Muscle layer of colon (tissue), 2 donors: ENCODE results near the gene PPP1R13B.

ENCODE experiments used
- H3K27ac ChIP-seq: one replicate; pipeline ENCODE4 v1.7.0; 2013; ENCODE audit warnings: low read depth, mild to moderate bottlenecking, low read length, moderate library complexity
- H3K27me3 ChIP-seq, 2 donors: one replicate each; pipeline ENCODE4 v1.7.0; 2013; ENCODE audit warnings: low read length in 2 of 2, mild to moderate bottlenecking in 2 of 2; ENCODE audit not compliant: insufficient read depth in 2 of 2, control insufficient read depth in 1 of 2
- H3K36me3 ChIP-seq: one replicate; pipeline ENCODE4 v1.7.0; 2013; ENCODE audit warnings: mild to moderate bottlenecking, low read length; ENCODE audit not compliant: insufficient read depth
- H3K4me1 ChIP-seq: one replicate; pipeline ENCODE4 v1.7.0; 2013; ENCODE audit warnings: mild to moderate bottlenecking, low read length; ENCODE audit not compliant: insufficient read depth
- H3K4me3 ChIP-seq, 2 donors: one replicate each; pipeline ENCODE4 v1.7.0; 2013; ENCODE audit warnings: low read length in 2 of 2, low read depth in 1 of 2, mild to moderate bottlenecking in 1 of 2, moderate library complexity in 1 of 2
- H3K9ac ChIP-seq: one replicate; pipeline ENCODE4 v1.7.0; 2013; ENCODE audit warnings: low read length
- H3K9me3 ChIP-seq: one replicate; pipeline ENCODE4 v1.7.0; 2013; ENCODE audit warnings: mild to moderate bottlenecking, low read length
- donor health status: abdominal sarcoma.
- donor health status: Adenocarcinoma of cecum.

PPP1R13B gene

GRCh38 chr14:103887170-103887501 lies 39.8 kb upstream of the PPP1R13B start:
- no peaks in the 10 kb centered on the region for H3K9me3 ChIP-seq
- H3K27me3 ChIP-seq = peaks cover 0 to 3% of the 10 kb centered on the region in 2 donors
- H3K36me3 ChIP-seq = no peaks in the 10 kb centered on the region
- no peak overlapping the region for H3K27ac ChIP-seq
- H3K9ac ChIP-seq = no peak overlapping the region
- H3K4me1 ChIP-seq = peaks cover 13% of the 10 kb centered on the region
- H3K4me3 ChIP-seq = no peak overlapping the region

GRCh38 chr14:103886304-103887169 lies 39.2 kb upstream of the PPP1R13B start:
- no peak overlapping the region for H3K4me3 ChIP-seq
- peaks cover 19% of the 10 kb centered on the region for H3K4me1 ChIP-seq
- no peaks in the 10 kb centered on the region for H3K9me3 ChIP-seq
- H3K27me3 ChIP-seq = peaks cover 0 to 3% of the 10 kb centered on the region in 2 donors
- no peak overlapping the region for H3K9ac ChIP-seq
- no peak overlapping the region for H3K27ac ChIP-seq
- no peaks in the 10 kb centered on the region for H3K36me3 ChIP-seq

GRCh38 chr14:103885509-103885932 lies 38.1 kb upstream of the PPP1R13B start:
- Histone ChIP-seq H3K9ac (no peak overlapping the region), H3K27ac (no peak overlapping the region), H3K9me3 (no peaks in the 10 kb centered on the region), H3K27me3 (peaks cover 0 to 3% of the 10 kb centered on the region in 2 donors), H3K4me1 (peaks cover 29% of the 10 kb centered on the region), H3K36me3 (no peaks in the 10 kb centered on the region), H3K4me3 (no peak overlapping the region)

- Histone ChIP-seq H3K9ac (no peak overlapping the region), H3K4me1 (peaks cover 36% of the 10 kb centered on the region), H3K27ac (no peak overlapping the region), H3K4me3 (no peak overlapping the region), H3K36me3 (no peaks in the 10 kb centered on the region), H3K27me3 (peaks cover 0 to 3% of the 10 kb centered on the region in 2 donors), H3K9me3 (no peaks in the 10 kb centered on the region)
Observed at GRCh38 chr14:103884854-103885253, 37.5 kb upstream of the PPP1R13B start.

- Histone ChIP-seq H3K27ac (no peak overlapping the region), H3K27me3 (peaks cover 0 to 3% of the 10 kb centered on the region in 2 donors), H3K4me3 (no peak overlapping the region), H3K36me3 (no peaks in the 10 kb centered on the region), H3K4me1 (peaks cover 37% of the 10 kb centered on the region), H3K9me3 (no peaks in the 10 kb centered on the region), H3K9ac (no peak overlapping the region)
Observed at GRCh38 chr14:103883263-103883523, 35.8 kb upstream of the PPP1R13B start.

- Histone ChIP-seq H3K9me3 (no peaks in the 10 kb centered on the region), H3K27me3 (peaks cover 0 to 3% of the 10 kb centered on the region in 2 donors), H3K27ac (peak overlapping the region; percentile 38), H3K9ac (no peak overlapping the region), H3K4me1 (peaks cover 37% of the 10 kb centered on the region), H3K36me3 (no peaks in the 10 kb centered on the region), H3K4me3 (no peak overlapping the region)
Observed at GRCh38 chr14:103882503-103883262, 35.3 kb upstream of the PPP1R13B start.

GRCh38 chr14:103881268-103882201 lies 34.2 kb upstream of the PPP1R13B start:
- Histone ChIP-seq H3K4me1 (peaks cover 37% of the 10 kb centered on the region), H3K9me3 (no peaks in the 10 kb centered on the region), H3K36me3 (no peaks in the 10 kb centered on the region), H3K9ac (no peak overlapping the region), H3K27me3 (peaks cover 0 to 3% of the 10 kb centered on the region in 2 donors), H3K4me3 (peak overlapping the region in 1 of 2 donors; percentile 45), H3K27ac (peak overlapping the region; percentile 38)

GRCh38 chr14:103880348-103881267 lies 33.2 kb upstream of the PPP1R13B start:
- no peak overlapping the region for H3K27ac ChIP-seq
- H3K4me1 ChIP-seq = peaks cover 37% of the 10 kb centered on the region
- no peaks in the 10 kb centered on the region for H3K36me3 ChIP-seq
- no peak overlapping the region for H3K9ac ChIP-seq
- H3K27me3 ChIP-seq = peaks cover 0 to 3% of the 10 kb centered on the region in 2 donors
- H3K4me3 ChIP-seq = peak overlapping the region; percentile 4 to 45
- no peaks in the 10 kb centered on the region for H3K9me3 ChIP-seq

GRCh38 chr14:103879570-103880347 lies 32.4 kb upstream of the PPP1R13B start:
- Histone ChIP-seq H3K27me3 (peaks cover 0 to 3% of the 10 kb centered on the region in 2 donors), H3K9ac (no peak overlapping the region), H3K9me3 (no peaks in the 10 kb centered on the region), H3K27ac (no peak overlapping the region), H3K4me1 (peaks cover 37% of the 10 kb centered on the region), H3K4me3 (peak overlapping the region in 1 of 2 donors; percentile 45), H3K36me3 (no peaks in the 10 kb centered on the region)

GRCh38 chr14:103879118-103879569 lies 31.8 kb upstream of the PPP1R13B start:
- no peaks in the 10 kb centered on the region for H3K9me3 ChIP-seq
- peaks cover 37% of the 10 kb centered on the region for H3K4me1 ChIP-seq
- no peak overlapping the region for H3K9ac ChIP-seq
- H3K27ac ChIP-seq = no peak overlapping the region
- no peak overlapping the region for H3K4me3 ChIP-seq
- H3K36me3 ChIP-seq = no peaks in the 10 kb centered on the region
- H3K27me3 ChIP-seq = peaks cover 0 to 3% of the 10 kb centered on the region in 2 donors
